ENCODE results near the gene DNAH3.

DNAH3 gene

DNA sequence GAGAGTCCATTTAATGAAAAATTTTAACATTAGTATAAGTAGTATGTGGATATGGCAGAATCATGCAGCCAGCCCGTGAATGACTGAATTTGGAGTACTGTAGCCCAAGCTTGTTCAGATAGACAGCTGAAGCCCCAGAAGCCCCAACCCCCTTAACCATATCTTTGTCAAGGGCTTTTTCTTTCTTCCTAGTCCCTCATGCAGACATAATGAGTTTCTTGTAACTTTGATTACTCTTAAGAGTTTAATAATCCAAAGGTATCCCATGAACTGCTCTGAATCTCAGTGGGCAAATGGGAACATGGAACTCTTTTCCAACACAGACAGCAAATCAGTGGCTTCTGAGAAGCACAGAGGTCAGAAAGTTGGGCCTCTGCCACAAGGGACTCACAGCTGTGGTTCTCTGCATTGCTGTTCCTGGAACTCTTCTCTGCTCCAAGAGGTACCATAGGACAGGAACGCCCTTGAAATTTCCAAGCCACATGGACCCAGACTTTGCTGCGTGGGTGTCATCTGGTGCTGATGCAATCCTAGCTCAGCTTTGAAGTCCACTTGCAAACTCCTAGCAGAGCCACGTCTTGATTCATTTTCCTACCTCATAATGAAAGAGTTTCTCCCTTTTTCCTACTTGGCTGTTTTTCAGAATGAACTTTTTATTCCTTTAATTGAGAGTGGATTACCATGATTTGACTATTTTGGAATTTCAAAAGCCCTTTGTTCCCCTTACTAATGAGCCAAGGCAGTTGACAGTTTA, 232.0 kb downstream of the DNAH3 start:
- Mint-ChIP-seq H3K9me3 (no peaks in the 10 kb centered on the region), H3K4me3 (no peak overlapping the region), H3K27ac (peak overlapping the region; percentile 66), H3K36me3 (peaks cover 54% of the 10 kb centered on the region), H3K4me1 (peaks cover 16% of the 10 kb centered on the region)
- no peak for DNase-seq (ENCODE audit: low spot score in 2 of 2)
- ATAC-seq = no peak

DNA sequence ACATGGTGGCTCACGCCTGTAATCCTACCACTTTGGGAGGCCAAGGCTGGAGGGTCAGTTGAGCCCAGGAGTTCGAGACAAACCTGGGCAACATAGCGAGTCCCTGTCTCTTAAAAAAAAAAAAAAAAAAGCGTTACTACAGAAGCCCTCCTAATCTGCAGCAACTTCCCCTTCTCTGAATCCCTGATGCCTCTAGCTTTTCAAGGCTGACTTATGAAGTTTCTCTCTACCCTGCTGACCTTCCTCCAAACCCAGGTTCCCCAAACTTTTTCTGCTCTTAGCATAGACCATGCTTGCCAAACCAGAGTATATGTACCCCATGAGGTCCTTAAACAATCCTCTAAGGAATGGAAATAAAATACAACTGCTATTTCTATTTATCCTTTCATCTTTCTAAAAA, 233.7 kb downstream of the DNAH3 start:
- H3K36me3 Mint-ChIP-seq = peaks cover 49% of the 10 kb centered on the region
- no peak overlapping the region for H3K4me3 Mint-ChIP-seq
- no peak for ATAC-seq
- peaks cover 16% of the 10 kb centered on the region for H3K4me1 Mint-ChIP-seq
- no peaks in the 10 kb centered on the region for H3K9me3 Mint-ChIP-seq
- no peak for DNase-seq (ENCODE audit: low spot score in 2 of 2)
- peak overlapping the region; percentile 29 for H3K27ac Mint-ChIP-seq

DNA sequence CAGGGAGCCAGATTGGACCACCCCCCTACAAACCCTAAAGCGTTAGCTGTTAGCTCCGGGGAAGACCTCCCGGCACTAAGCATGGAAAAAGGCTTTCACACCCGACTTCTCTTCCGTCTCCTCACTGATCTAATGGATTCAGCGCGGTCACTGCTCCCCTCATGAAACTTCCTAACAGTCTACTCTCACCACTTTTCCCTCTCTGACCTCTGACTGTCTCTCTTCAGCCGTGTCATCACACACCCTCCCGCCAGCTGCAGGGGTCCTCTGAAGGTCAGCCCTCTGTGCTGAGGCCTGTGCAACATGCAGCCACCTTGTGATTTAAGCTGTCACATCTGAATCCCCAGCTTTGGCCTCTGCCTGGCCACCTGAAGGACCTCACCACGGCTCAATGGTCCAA, 234.4 kb downstream of the DNAH3 start:
- peaks cover 21% of the 10 kb centered on the region for H3K4me1 Mint-ChIP-seq
- peak overlapping the region; percentile 29 for H3K27ac Mint-ChIP-seq
- H3K4me3 Mint-ChIP-seq = no peak overlapping the region
- ATAC-seq (no peak), DNase-seq (ENCODE audit: low spot score in 2 of 2) (no peak)
- peaks cover 45% of the 10 kb centered on the region for H3K36me3 Mint-ChIP-seq
- H3K9me3 Mint-ChIP-seq = no peaks in the 10 kb centered on the region

GRCh38 chr16:20911361-20911760, 239.3 kb downstream of the DNAH3 start:
- Mint-ChIP-seq H3K4me3 (peak overlapping the region; percentile 58), H3K27ac (peak overlapping the region; percentile 89), H3K9me3 (no peaks in the 10 kb centered on the region), H3K36me3 (peaks cover 14% of the 10 kb centered on the region), H3K4me1 (peaks cover 36% of the 10 kb centered on the region)
- DNase-seq (ENCODE audit: low spot score in 2 of 2) (no peak), ATAC-seq (peak; percentile 64)

DNA sequence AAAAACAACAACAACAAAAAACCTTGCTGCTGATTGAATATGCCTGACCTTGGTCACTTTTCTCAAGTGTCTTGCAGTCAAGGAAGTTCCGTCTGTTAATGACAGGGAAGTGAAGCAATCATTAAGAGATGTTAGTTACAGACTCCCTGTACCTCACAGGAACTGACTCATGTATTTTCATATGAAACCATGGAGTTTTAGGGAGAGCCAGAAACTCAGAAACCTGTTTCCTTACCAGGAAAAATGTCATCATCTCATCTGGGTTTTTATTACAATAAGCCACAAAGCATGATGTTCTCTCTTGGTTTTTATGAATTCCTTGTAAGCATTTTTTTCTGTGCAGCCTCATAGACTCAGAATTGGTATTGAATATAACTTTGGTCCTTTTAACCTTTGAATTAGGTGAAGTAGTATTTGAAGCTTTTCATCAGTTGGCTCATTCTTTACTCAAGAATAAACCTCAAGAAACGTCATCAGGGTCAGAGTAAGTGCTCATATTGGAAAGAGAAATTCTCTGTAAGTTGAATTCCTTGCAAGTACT, 239.8 kb downstream of the DNAH3 start:
- Mint-ChIP-seq H3K9me3 (no peaks in the 10 kb centered on the region), H3K27ac (peak overlapping the region; percentile 89), H3K36me3 (peaks cover 14% of the 10 kb centered on the region), H3K4me1 (peaks cover 38% of the 10 kb centered on the region), H3K4me3 (peak overlapping the region; percentile 58)
- ATAC-seq (peak; percentile 93), DNase-seq (ENCODE audit: low spot score in 2 of 2) (no peak)

GRCh38 chr16:20906341-20907255, 244.0 kb downstream of the DNAH3 start:
- peaks cover 72% of the 10 kb centered on the region for H3K4me1 Mint-ChIP-seq
- peaks cover 19% of the 10 kb centered on the region for H3K36me3 Mint-ChIP-seq
- H3K27ac Mint-ChIP-seq = no peak overlapping the region
- DNase-seq (ENCODE audit: low spot score in 2 of 2) = no peak
- H3K4me3 Mint-ChIP-seq = no peak overlapping the region
- ATAC-seq = no peak
- no peaks in the 10 kb centered on the region for H3K9me3 Mint-ChIP-seq

DNA sequence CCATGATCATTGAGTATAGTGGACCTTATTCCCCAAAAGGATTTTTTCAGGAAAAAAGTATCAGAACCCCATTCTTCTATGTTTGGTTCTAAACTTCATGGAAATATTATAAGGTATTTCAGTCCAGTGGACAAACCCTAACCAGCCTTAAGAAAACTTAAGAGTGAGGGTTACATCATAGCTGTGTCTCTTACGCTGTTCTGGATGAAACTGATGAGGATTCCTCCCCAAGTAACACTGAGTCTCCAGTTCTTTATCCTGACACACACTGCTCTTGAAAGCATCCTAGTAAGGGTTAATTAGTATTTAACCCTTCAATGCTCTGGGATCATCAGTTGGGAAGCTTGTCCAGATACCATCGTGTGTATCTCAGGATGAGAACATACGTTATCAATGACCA, 245.1 kb downstream of the DNAH3 start:
- Mint-ChIP-seq H3K36me3 (peaks cover 24% of the 10 kb centered on the region), H3K4me1 (peaks cover 70% of the 10 kb centered on the region), H3K9me3 (no peaks in the 10 kb centered on the region), H3K27ac (no peak overlapping the region), H3K4me3 (no peak overlapping the region)
- DNase-seq (ENCODE audit: low spot score in 2 of 2) = no peak
- no peak for ATAC-seq

- no peaks in the 10 kb centered on the region for H3K9me3 Mint-ChIP-seq
- ATAC-seq (no peak), DNase-seq (ENCODE audit: low spot score in 2 of 2) (no peak)
- H3K36me3 Mint-ChIP-seq = peaks cover 34% of the 10 kb centered on the region
- H3K4me3 Mint-ChIP-seq = peak overlapping the region; percentile 89
- H3K27ac Mint-ChIP-seq = peak overlapping the region; percentile 53
- H3K4me1 Mint-ChIP-seq = peaks cover 60% of the 10 kb centered on the region
These were observed 246.1 kb downstream of the DNAH3 start for GRCh38 chr16:20904507-20905081.

GRCh38 chr16:20903899-20904506, 246.6 kb downstream of the DNAH3 start:
- Mint-ChIP-seq H3K4me3 (peak overlapping the region; percentile 89), H3K36me3 (peaks cover 35% of the 10 kb centered on the region), H3K4me1 (peaks cover 65% of the 10 kb centered on the region), H3K9me3 (no peaks in the 10 kb centered on the region), H3K27ac (peak overlapping the region; percentile 53)
- no peak for ATAC-seq
- DNase-seq (ENCODE audit: low spot score in 2 of 2) = no peak

DNA sequence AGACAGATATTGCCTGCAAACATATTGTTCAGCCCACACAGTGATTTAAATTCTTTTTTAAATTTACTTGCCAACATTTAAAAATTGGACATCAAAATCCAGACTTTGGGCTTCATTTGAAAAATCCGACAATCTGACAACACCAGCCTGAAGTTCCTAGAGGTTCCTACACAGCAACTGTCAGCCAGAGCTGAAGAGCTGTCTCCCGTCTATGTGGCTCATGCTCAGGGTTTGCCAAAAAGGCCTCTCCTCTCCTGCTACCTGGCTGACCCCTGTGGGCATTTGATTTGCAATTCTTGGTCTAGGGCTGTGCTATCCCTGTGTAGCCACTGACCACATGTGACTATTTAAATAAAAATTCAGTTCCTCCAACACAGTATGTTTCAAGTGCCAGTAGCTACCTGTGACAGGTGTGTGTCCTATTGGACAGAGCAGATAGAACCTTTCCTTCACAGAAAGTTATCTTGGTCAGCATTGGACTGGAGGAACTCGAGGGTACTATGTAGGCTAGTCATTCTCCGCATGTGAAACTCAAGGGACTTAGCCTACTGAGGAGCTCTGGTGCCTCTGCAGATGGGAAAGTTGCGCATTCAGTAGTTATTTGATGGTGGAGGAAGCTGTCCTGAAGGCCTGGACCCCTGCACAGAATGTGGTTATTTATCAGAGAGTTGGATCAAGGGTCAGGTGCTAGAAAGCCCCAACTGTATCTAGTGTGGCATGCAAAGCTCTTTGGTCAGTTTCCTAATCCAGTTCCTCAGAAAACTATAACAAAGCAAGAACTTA, 247.3 kb downstream of the DNAH3 start:
- Mint-ChIP-seq H3K36me3 (peaks cover 35% of the 10 kb centered on the region), H3K4me3 (peak overlapping the region; percentile 89), H3K9me3 (no peaks in the 10 kb centered on the region), H3K27ac (peak overlapping the region; percentile 99), H3K4me1 (peaks cover 72% of the 10 kb centered on the region)
- no peak for ATAC-seq
- DNase-seq (ENCODE audit: low spot score in 2 of 2) = no peak

DNA sequence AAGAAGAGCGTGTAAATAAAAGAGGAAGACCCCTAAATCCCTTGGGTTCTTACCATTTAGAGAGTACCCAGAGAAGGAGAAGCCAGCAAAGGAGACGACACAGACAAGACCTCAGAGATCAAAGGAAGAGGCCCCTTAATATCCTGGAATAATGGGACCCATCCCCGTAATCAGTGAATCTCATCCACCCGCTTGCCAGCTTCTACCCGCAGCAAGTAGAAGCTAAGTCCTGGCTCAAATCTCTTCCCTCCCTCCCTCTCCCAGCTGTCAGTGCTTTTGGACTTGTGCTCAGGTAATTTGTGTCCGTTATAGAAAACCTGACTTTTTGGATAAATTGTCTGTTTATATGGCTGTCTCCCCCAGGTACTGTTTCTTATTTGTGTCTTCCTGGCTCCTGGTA, 248.2 kb downstream of the DNAH3 start:
- Mint-ChIP-seq H3K36me3 (peaks cover 42% of the 10 kb centered on the region), H3K9me3 (no peaks in the 10 kb centered on the region)

GRCh38 chr16:20901436-20902112, 249.1 kb downstream of the DNAH3 start:
- H3K36me3 Mint-ChIP-seq = peaks cover 49% of the 10 kb centered on the region
- ATAC-seq = no peak
- peak; percentile 11 to 68 for DNase-seq (ENCODE audit: low spot score in 2 of 2)
- H3K4me1 Mint-ChIP-seq = peaks cover 75% of the 10 kb centered on the region
- peak overlapping the region; percentile 99 for H3K27ac Mint-ChIP-seq
- no peaks in the 10 kb centered on the region for H3K9me3 Mint-ChIP-seq
- peak overlapping the region; percentile 89 for H3K4me3 Mint-ChIP-seq

More for the DNA sequence above, 248.2 kb downstream of the DNAH3 start:
- no peak for DNase-seq (ENCODE audit: low spot score in 2 of 2)
- no peak for ATAC-seq
- peak overlapping the region; percentile 99 for H3K27ac Mint-ChIP-seq
- H3K4me1 Mint-ChIP-seq = peaks cover 73% of the 10 kb centered on the region
- H3K4me3 Mint-ChIP-seq = peak overlapping the region; percentile 89

DNA sequence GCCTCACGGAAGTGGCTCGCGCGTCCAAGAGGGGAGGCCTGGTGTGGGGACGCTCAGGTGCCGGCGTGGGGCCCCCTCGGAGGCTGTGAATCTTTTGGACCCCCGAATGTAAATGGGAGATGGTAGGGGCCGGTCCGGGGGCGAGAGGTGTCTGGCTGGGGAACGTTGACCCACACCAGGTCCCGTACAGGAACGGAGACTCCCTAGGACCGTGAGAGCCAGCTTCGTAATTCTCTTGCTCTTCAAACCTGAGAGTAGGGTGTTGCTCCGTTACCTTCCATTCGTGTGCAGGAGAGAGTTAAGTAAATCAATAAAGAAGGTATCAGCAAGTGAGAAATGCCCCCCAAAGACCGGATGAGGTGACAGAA, 249.6 kb downstream of the DNAH3 start:
- Mint-ChIP-seq H3K4me3 (peak overlapping the region; percentile 89), H3K4me1 (peaks cover 73% of the 10 kb centered on the region), H3K36me3 (peaks cover 53% of the 10 kb centered on the region), H3K9me3 (no peaks in the 10 kb centered on the region), H3K27ac (peak overlapping the region; percentile 99)
- DNase-seq (ENCODE audit: low spot score in 2 of 2) (no peak), ATAC-seq (no peak)
